GM13977 (cell line): ENCODE data around the gene FARSB.

Experiments
- DNase-seq: peaks from one replicate; pipeline ENCODE4 v3.0.0; 2012; ENCODE audit warnings: low spot score
- in situ Hi-C: fragments of 300-500 bp; cut with MboI; formaldehyde crosslinking; loops from one replicate; pipeline ENCODE4 v1.12.0; 2022; ENCODE audit warnings: low sequenced_read_pairs, low pct_unique_long_range_greater_than_20kb, mixed read lengths, inconsistent platforms; ENCODE audit not compliant: unreplicated experiment
- TF ChIP-seq, protein P1 (sequence below): IDR thresholded peaks from 2 replicates; pipeline ENCODE4 v1.5.1; 2012; ENCODE audit warnings: mild to moderate bottlenecking, control low read depth; ENCODE audit not compliant: insufficient read depth; ENCODE audit errors: extremely low read depth, missing control alignments

Gene FARSB

DNA sequence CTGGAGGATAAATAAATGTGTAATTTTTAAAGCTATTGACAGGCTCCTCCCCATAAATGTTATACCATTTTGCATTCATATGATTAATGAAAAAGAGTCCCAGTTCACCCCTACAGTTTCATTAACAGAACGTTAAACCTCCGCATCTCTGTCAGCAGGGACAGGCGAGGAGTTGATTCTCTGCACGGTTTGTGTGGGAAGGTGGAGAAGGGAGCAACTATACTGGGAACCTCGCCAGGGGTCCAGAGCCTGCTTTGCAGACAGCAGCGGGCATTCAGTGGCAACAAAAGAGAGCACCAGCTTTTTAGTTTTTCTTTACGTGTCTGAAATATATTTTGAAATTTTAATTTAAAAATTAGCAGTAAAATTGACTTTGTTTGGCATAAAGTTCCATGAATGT lies 101.4 kb downstream of the FARSB start:
- DNase-seq, result no peak
- in situ Hi-C loops, result loop anchor here (10.0 to 25.0 kb wide), 2 partner anchors 230 to 492 kb away; a partner anchor contains a TSS
- TF ChIP-seq, protein P1, sequence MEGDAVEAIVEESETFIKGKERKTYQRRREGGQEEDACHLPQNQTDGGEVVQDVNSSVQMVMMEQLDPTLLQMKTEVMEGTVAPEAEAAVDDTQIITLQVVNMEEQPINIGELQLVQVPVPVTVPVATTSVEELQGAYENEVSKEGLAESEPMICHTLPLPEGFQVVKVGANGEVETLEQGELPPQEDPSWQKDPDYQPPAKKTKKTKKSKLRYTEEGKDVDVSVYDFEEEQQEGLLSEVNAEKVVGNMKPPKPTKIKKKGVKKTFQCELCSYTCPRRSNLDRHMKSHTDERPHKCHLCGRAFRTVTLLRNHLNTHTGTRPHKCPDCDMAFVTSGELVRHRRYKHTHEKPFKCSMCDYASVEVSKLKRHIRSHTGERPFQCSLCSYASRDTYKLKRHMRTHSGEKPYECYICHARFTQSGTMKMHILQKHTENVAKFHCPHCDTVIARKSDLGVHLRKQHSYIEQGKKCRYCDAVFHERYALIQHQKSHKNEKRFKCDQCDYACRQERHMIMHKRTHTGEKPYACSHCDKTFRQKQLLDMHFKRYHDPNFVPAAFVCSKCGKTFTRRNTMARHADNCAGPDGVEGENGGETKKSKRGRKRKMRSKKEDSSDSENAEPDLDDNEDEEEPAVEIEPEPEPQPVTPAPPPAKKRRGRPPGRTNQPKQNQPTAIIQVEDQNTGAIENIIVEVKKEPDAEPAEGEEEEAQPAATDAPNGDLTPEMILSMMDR, result no peak

DNA sequence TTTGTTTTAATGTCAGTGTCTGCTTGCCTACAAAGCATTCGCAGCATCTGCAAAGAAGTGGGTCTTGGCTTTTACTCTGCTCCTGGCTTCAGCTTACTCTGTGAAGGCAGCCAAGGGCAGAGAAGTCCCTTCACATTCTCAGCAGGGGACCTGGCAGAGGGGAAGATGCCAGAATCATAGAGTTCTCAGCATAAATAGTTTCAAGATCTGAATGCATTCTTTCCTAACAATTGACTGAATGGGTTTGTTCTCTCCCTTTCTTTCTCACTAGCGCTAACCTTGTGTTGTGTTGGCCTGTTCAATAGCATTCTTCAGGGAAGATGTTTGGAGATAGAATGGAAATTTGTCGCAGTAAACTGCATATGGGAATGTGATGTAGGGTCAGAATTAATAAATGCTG lies 106.9 kb downstream of the FARSB start:
- TF ChIP-seq, protein P1, result no peak
- in situ Hi-C loops, result no loop called here
- no peak for DNase-seq

DNA sequence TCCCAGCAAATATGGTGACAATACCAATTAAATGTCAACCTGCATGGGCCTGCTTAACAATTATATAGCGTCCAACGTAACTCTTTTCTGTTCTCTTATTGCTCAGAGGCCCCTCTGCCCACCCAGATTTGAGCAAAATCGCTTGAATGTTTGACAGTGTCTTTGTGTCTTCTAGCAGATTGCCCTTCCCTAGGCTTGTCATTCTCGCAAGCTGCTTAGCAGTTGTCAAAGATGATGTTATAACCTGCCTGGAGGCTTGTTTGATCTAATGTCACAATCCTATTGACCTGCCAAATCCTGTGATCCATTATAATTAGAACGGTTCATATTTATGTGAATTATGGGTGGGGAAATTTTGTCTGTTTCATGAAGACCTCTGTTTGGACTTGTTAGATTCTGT lies 108.8 kb downstream of the FARSB start:
- in situ Hi-C loops, result no loop called here
- no peak for DNase-seq
- TF ChIP-seq, protein P1, result no peak

DNA sequence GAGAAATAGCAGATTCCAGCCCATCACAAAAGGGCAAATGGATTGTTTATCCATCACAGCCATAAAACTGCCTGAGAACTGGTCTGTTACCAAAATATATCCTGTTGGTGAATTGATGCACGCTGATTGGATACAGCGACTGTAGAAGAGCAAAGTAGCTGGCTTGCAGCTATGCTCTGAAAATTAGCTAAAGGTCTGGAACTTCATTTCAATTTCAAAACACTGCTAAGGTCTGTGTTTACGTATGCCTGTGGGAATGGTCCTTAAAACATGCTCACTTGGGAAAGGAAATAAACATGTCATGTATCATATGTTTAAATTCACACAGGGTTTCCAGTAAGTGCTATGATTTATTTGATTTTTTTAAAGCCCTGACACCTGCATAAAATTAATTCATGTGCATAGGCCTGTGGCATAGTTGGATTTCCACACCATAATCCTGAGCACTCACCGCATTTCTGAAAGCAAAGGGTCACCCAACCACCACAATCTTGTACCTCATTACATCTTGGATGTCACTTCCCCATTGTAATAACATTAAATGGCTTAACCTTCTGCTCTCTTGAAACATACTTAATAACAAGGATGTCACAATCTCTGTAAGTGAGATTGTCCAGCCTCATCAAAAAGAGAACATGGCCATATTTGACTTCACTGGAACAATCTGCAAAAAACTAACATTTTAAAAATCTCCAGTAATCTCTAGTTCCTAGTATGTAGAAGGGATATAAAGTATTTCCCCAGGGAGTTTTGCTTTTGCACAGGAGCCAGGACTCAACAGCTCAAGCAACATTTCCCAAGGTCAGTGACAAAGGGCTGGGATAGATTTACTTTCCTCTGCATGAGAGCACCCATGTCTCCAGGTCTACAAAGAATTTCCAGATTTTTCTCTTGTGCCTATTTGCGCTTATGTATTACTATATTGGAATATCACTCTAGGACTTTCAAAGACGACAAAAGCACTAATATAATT lies 109.8 kb downstream of the FARSB start:
- DNase-seq, result no peak
- in situ Hi-C loops, result no loop called here
- TF ChIP-seq, protein P1, result no peak

DNA sequence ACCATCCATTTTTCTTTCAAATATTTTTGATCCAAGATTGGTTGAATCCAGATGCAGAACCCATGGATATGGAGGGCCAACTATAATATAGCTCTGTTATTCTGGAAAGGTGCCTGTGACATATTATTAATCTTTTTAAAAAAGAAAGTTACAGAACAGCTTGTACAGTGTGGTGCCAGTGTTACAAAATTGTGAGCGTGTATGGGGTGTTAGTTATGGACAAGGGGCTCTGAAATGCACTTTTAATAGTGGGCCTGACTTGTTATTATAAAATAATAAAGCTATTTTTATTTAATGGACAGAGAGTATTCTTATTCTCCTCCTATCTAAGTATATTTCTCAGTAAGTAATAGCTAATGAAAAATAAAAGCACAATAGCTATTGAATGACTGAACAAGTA lies 111.2 kb downstream of the FARSB start:
- in situ Hi-C loops, result no loop called here
- TF ChIP-seq, protein P1, result no peak
- DNase-seq, result no peak

DNA sequence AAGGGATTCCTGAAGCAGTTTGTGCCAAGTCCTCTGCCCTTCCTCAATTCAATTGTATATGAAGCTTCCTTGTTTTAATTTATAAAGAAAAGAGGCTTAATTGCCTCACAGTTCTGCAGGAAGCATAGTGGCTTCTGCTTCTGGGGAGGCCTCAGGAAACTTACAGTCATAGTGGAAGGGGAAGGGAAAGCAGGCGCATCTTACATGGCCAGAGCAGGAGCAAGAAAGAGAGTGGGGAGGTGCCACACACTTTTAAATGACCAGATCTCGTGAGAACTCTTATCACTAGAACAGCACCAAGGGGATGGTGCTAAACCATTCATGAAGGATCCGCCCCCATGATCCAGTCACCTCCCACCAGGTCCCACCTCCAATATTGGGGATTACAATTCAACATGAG lies 117.4 kb downstream of the FARSB start:
- TF ChIP-seq, protein P1, result no peak
- no peak for DNase-seq
- in situ Hi-C loops, result no loop called here
